ENCODE data around the gene CNTD1.

CNTD1 gene

DNA sequence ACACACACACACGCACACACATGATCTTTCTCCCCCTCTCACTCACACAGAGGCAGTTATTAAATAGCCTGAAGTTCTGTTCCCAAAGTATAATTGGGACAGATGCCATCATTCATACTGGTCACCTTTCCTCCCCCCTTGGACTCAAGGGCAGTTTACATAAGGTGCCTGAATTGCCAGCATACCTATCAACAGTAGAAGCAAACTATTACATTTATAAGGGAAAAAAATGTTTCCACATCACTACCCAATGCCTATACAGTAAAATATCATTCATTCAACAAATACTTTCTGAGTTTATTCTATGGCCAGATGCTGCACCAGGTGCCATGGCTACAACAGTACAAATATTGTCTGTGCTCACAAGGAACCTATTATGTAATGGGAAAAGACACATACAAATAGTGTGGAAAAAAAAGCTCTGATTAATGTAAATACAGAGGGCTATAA lies 6.3 kb downstream of the CNTD1 start:
- DNase-seq (ENCODE audit: low read depth in 3 of 3), result no peak

DNA sequence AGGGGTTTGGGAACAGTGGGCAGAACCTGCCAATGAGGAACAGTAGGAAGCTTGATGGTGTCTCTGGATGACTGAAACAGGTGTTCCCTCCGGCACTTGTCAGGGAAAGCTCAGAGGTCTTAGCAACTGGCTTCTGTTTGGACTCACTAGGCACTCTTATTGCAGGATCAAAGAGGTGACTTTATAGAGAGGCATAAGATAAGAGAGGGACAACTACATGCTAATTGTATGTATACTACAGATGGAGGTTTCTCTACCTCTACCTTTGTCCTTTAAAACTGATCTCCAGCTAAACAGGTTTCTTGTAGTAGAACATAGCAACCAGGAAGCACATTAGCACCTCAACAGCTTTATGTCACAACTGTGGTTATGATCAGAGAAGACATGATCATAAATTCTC lies 7.6 kb downstream of the CNTD1 start:
- DNase-seq (ENCODE audit: low read depth in 3 of 3), result no peak

DNA sequence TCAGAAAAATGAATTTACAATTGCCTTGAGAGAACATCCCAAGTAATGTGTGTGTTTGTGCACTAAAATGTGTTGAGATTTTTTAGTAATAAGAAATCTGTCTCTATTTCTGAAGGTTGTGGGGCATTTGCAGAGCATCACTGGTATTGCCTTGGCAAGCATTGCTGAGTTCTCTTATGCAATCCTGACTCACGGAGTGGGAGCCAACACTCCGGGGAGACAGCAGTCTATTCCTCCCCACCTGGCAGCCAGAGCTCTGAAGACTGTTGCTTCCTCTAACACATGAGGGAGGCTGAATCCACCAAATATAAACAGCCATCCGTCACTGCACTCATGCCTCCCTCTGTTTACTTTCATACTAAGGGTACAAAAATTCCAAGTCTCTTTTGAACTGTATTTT lies 10.6 kb downstream of the CNTD1 start:
- DNase-seq (ENCODE audit: low read depth in 3 of 3), result no peak

DNA sequence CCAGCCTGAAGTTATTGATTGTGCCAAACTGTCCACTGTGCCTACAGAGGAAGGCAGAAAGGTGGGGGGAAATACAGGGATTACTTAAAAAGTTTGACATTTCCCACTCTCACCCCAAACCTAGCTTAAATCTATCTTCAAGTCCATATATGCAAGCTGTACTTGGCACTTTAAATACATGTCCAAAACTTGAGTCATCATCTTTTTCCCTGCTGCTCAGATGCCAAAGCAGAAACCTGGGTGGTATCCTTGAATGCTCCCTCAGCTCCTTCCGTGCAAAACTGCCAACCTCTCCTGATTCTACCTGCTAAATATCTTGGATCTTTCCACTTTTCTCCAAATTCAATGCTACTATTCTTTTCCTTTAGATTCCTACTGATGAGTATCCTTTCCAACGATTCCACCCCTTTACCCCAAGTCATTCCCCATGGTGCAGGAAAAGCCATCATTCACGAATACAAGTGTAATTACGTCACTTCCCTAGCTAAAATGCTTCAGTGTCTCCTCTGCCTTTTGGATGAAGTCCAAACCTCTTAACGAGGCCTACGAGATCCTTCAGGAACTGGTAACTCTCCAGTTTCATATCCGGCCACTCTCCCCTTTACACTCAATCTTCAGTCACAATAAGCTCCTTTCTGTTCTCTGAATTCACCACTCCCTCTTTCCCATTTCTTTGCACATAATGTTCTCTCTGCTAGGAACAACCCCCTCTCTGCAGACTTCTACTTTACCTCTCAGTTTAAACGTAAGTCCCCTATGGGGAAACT lies 16.2 kb downstream of the CNTD1 start:
- no peak for DNase-seq (ENCODE audit: low read depth in 3 of 3)

DNA sequence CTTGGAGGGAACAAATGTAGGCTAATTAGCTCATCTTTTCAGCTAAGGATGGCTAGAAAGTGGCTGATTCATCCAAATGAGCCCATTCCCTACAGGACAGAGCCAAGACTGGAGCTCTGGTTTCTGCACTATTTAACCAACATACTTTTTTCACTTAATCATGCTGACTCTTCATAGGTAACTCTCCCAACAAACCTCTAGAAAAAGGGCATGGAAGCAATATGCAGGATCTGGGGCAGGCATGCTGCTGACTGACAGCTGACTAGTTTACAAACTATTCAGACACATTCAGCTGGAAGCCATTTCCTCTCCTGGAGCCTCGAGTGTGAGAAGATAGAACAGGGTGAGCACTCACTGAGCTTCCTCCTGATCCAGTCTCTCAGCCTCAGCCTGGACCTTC lies 19.2 kb downstream of the CNTD1 start:
- no peak for DNase-seq (ENCODE audit: low read depth in 3 of 3)

DNA sequence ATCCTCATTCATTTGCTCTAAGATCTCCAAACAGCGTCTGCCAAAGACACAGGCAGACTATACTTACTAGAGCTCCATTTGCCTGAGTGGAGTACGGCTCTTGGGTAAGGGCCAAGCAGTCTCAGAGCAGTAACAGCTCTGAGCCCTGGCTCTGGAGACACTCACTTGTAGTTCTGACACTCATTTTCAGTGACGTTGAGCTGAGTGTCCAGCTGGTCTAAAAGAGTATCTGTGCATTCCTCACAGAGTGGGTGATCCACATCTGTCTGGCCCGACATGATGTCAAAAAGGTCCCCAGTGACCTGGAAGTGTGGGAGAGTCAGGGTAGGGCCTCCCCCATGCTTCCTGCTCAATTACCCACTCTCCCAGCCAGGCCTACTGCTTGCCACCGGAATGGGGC lies 19.7 kb downstream of the CNTD1 start:
- no peak for DNase-seq (ENCODE audit: low read depth in 3 of 3)

DNA sequence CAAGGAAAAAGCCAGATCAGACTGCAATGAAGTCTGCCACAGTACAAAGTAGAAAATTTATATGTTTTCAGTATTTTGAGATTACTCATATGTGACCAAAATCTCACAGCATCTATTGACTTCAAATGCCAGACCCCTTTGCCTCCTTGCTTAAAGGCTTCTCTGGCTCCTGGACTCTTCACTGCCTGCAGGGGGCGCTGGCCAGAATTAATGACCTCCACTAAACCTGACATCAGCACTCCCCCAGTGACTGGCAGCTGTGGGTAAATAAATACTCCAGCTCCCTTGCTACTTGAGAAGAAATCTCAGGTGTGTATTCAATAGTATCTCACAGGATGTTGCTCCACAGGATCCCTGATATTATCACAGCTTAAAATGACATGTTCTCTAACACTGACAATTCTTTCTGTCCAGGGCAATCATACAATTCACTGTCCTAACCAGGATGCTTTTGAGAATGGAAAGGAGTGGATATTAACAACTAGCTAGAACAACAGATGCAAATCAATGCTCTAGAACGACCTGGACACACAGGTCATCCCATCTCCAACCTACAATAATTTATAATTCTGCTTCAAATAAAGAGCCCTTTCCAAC lies 21.4 kb downstream of the CNTD1 start:
- DNase-seq (ENCODE audit: low read depth in 3 of 3), result peak in 2 of 3 experiments; percentile 29 to 33

DNA sequence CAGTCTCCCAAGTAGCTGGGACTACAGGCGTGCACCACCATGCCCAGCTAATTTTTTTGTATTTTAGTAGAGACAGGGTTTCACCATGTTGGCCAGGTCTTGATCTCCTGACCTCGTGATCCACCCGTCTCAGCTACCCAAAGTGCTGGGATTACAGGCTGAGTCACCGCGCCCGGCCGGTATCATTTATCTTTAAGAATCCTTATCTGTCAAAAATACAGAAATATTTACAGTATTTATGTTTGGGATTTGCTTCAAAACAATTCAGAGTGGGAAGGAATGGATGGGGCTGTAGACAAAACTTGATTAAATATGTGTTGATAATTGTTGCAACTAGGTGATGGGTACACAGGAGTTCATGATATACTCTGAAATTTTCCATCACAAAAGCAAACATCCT lies 22.5 kb downstream of the CNTD1 start:
- no peak for DNase-seq (ENCODE audit: low read depth in 3 of 3)

DNA sequence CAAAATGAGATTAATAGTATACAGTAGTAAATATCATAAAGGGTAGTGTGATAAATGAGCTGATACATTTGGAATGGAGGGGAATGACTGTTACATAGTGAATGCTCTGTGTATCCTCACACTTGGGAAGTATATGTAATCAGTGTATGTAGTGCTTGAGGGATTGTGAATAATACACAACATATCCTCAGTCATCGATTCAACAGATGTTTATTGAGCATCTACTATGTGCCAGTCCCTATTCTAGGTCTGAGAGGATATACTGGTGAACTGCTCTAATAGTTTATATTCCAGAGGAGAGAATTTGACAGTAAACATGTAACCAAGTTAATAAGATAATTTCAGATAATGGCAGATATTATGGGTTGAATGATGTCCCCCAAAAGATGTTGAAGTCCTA lies 28.8 kb downstream of the CNTD1 start:
- no peak for DNase-seq (ENCODE audit: low read depth in 3 of 3)

DNA sequence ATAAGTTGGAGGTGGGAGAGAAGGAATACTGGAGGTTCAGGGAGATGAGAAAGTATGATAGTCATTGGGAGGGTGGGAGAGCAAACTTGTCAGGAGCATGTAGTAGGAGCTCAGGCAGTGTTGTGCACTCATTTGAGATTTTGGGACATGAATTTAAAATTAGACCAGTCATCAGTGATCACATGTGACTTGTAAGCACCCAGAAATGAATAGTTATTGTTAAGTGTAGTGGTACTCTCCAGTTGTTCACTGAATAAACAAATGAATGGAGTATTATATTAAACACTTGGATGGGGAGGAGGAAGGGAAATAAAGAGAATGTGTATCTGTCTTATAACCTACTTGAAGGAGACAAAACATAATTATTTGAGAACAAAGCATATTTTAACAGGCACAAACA lies 32.3 kb downstream of the CNTD1 start:
- no peak for DNase-seq (ENCODE audit: low read depth in 3 of 3)

DNA sequence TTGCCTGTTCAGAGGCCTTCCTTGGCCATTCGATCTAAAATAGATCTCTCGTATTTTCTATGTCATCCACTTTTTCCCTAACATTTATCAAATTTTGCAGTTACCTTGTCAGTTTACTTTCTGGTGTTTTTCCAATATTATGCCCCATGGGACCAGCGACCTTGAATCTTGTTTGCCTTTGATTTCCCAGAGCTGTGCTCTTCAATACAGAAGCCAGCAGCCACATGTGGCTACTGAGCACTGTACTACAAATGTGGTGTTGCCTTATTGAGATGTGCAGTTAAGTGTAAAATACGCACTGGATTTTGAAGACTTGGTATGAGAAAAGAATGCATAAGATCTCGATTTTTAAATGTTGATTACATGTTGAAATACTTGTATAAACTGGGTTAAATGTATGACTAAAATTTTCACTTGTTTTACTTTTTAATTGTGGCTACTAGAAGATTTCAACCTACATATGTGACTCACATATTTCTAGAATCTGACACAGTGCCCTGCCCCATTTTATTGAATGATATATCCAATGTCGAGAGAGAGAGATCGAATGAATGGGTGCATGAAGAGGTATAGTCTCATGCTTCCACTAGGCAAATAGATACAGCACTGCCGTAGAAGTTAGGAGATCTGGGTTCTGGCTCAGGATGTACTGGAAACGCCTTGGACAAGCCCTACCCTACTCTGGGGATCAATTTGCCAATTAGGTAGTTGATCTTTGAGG lies 33.7 kb downstream of the CNTD1 start:
- no peak for DNase-seq (ENCODE audit: low read depth in 3 of 3)

DNA sequence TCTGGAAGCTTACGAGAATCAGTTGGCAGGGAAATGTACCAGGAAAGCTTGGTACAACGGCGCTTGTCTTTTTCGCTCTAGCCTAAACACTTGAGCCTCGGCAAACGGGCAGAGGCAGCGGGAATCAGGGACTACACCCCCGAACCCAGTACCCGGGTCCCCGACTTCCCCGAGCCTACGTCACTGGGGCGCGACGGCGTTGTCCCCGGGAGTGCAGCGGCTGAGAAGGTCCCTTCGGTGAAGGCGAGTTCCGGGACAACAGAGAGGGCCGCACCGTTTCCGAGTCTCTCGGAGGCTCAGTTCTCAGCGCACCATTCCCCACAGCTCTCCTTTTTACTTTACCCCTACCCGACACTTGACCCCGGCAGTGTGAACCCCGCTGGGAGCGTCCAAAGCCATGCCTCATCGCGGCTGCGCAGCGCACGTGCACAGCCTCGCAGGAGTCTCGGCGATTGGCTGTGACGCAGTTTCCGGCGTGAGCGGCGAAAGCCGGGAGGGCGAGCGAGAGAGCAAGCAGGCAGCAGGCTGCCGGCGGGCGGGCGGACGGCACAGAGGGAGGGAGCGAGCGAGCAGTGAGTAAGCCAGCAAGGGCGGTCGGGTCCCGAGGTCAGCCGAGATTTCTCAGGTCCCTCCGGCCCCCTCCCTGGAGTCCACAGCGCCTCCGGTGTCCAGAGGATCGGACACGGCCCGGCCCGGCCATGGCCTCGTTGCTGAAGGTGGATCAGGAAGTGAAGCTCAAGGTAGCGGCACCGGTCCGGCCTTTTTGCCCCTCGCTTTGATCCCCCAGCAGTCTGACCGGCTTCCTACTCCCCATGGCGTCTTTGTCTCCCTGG lies 34.5 kb downstream of the CNTD1 start, which contains the start of gene PSME3:
Gene PSME3 (plus strand): TSS at position 464 of the 833 bp plus-strand sequence. CDS start 235 bp downstream, at position 699.
- peak; percentile 77 to 84 (median 82) for DNase-seq (ENCODE audit: low read depth in 3 of 3)

DNA sequence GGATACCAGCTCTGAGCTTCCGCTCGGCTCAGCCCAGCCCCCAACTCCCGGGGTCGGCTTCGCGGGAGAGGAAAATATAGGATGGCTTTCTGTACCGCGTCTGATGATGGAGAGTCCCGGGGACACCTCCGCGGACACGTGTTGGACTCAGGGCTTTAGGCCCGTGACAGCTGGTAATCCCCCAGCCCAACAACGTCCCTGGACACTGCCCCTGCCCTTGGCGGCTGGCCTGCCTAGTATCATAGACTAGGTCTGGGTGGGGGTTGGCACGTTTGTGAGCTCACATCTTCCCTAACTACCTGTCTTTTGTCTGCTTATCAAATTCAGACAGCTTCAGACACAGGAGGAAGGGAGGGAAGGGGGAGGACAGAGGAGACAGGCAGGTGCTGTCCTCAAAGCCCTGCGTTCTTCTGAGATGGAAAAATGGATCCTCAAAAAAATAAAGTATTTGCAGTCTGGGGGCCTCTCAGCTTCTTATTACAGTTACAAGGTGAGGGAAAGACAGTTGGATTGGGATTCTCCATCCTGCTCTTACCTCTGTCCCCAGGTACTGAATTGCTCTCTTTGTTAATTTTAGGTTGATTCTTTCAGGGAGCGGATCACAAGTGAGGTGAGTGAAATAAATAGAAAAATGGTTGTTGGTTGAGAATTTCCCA lies 35.2 kb downstream of the CNTD1 start:
- no peak for DNase-seq (ENCODE audit: low read depth in 3 of 3)

DNA sequence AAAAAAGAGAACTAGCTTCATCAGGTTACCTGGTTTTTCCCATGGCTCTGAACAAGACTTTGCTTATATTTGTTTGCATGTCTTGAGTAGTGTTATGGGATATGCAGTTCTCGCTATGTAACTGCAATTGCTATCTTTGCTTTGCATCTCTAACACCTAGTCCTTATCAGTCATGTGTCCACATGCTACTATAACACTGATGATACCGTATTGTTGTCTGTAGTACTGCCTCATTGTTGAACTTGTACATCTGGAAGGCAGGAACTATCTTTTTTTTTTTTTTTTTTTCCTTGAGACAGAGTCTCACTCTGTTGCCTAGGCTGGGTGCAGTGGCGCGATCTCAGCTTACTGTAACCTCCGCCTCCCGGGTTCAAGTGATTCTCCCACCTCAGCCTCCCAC lies 37.1 kb downstream of the CNTD1 start:
- no peak for DNase-seq (ENCODE audit: low read depth in 3 of 3)

DNA sequence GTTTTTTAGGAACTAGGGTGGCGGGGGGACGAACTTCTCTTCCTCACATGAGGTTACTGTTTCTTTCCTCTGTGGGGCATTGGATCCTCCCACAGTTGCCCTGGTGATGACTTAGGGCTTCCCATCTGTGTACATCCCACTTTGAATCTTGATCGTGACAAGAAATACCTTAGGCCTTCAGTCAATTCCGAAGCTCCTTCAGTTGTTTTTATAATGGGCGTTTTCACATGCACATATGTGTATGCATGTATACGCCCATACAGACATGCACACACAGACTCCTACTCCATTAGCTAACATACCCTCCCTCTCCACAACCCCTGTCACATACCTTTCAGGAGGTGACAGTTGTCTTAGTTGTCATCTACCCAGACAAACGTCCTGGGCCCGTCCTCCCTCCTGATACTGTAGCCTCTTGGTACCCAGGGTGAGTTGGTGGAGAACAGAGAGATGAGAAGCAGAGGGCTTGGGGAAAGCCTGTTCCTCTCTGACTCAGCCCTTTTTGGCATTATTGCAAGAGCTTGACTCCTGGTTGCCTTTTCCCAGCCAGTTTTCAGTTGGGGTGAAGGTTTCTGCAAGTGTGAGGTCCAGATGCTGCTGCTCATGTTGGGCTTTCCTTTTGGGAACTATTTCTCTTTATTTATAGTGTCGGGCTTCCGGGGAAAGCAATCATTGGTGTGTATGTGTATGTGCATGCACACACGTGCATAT lies 43.5 kb downstream of the CNTD1 start:
- no peak for DNase-seq (ENCODE audit: low read depth in 3 of 3)

DNA sequence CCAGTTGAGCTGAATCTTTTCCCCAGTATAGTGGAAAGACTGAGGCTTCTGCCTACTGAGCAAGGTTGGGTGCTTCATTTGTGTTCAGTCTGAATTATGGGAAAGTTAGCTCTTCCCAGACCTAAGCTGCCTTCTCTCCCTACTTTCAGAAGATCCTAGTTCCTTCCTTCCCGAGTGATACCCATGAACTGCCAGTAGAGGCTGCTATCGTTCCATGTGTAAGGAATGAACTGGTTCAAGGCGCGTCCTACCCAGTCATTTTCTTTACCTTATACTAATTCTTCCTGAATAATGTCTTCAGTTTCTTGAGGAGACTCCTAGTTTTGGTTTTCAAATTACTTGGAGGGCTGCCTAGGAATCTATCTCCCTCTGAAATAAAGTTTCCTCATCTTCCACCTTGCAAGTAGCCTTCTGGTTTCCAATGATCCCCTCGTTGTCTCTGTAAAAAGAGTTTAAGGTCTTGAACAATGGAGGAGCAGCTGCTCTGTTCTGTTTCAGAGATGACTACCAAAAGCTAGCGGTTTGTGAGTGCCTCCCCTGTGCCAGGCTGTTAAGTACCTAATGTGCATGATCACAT lies 44.8 kb downstream of the CNTD1 start:
- DNase-seq (ENCODE audit: low read depth in 3 of 3), result no peak

DNA sequence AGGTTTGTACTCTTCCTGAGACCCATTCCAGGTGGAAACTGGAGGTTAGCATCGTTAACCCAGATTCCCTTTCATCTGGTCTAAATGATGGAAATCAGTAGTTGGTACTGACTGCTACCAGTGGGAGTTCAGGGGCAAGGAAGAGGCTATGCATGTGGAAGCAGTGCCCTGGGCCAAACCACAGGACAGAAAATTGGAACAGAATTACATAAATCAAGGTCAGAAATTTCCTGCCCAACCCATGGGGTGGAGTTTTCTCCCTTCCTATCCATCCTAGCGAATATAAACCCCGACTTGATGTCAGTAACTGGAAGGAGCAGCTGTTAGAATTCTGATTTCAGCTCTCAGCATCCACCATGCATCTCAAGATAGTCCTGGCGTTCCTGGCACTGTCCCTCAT lies 45.6 kb downstream of the CNTD1 start, which contains the start of gene AOC2:
Gene AOC2 (plus strand): TSS at position 310 of the 400 bp plus-strand sequence. CDS start 47 bp downstream, at position 357.
- no peak for DNase-seq (ENCODE audit: low read depth in 3 of 3)

DNA sequence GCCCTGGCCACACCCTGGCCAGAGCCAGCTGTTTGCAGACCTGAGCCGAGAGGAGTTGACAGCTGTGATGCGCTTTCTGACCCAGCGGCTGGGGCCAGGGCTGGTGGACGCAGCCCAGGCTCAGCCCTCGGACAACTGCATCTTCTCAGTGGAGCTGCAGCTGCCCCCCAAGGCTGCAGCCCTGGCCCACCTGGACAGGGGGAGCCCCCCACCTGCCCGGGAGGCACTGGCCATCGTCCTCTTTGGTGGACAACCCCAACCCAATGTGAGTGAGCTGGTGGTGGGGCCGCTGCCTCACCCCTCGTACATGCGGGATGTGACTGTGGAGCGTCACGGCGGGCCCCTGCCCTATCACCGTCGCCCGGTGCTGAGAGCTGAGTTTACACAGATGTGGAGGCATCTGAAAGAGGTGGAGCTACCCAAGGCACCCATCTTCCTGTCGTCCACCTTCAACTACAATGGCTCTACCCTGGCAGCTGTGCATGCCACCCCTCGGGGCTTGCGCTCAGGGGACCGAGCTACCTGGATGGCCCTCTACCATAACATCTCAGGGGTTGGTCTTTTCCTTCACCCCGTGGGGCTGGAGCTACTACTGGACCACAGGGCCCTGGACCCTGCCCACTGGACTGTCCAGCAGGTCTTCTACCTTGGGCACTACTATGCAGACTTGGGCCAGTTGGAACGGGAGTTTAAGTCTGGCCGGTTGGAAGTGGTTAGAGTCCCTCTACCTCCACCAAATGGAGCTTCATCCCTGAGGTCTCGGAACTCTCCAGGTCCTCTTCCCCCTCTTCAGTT lies 46.3 kb downstream of the CNTD1 start:
- no peak for DNase-seq (ENCODE audit: low read depth in 3 of 3)

DNA sequence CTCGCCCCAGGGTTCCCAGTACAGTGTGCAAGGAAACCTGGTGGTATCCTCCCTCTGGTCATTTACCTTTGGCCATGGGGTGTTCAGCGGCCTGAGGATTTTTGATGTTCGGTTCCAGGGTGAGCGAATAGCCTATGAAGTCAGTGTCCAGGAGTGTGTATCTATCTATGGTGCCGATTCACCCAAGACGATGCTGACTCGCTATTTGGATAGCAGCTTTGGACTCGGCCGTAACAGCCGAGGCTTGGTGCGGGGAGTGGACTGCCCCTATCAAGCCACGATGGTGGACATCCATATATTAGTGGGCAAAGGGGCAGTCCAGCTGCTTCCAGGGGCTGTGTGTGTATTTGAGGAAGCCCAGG lies 46.9 kb downstream of the CNTD1 start:
- no peak for DNase-seq (ENCODE audit: low read depth in 3 of 3)
